ENCODE measurements around the gene TET2. TPM values are rescaled to one million over a fixed set of nuclear protein-coding genes. Genes with fewer than 3 reads are reported as not detected.

The TET2 gene
- total RNA-seq, 1 donor from 2014 or later, result 42.1 TPM

GRCh38 chr4:105304085-105304484 lies 157.4 kb downstream of the TET2 start:
- TF ChIP-seq, protein P1, sequence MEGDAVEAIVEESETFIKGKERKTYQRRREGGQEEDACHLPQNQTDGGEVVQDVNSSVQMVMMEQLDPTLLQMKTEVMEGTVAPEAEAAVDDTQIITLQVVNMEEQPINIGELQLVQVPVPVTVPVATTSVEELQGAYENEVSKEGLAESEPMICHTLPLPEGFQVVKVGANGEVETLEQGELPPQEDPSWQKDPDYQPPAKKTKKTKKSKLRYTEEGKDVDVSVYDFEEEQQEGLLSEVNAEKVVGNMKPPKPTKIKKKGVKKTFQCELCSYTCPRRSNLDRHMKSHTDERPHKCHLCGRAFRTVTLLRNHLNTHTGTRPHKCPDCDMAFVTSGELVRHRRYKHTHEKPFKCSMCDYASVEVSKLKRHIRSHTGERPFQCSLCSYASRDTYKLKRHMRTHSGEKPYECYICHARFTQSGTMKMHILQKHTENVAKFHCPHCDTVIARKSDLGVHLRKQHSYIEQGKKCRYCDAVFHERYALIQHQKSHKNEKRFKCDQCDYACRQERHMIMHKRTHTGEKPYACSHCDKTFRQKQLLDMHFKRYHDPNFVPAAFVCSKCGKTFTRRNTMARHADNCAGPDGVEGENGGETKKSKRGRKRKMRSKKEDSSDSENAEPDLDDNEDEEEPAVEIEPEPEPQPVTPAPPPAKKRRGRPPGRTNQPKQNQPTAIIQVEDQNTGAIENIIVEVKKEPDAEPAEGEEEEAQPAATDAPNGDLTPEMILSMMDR (IDR thresholded peaks at IDR 0.05; ENCODE audit: unreplicated experiment), result no peak
- H3K4me1 Mint-ChIP-seq, result no peaks in the 10 kb centered on the region
- no peaks in the 10 kb centered on the region for H3K27me3 Mint-ChIP-seq (ENCODE audit: low read depth)
- H3K4me3 Mint-ChIP-seq, result no peak overlapping the region
- H3K9me3 Mint-ChIP-seq, result peaks cover 50% of the 10 kb centered on the region
- no peak overlapping the region for H3K27ac Mint-ChIP-seq
- DNase-seq (ENCODE audit: low spot score in 2 of 2, unreplicated experiment in 2 of 2), result no peak
- H3K36me3 Mint-ChIP-seq, result no peaks in the 10 kb centered on the region

DNA sequence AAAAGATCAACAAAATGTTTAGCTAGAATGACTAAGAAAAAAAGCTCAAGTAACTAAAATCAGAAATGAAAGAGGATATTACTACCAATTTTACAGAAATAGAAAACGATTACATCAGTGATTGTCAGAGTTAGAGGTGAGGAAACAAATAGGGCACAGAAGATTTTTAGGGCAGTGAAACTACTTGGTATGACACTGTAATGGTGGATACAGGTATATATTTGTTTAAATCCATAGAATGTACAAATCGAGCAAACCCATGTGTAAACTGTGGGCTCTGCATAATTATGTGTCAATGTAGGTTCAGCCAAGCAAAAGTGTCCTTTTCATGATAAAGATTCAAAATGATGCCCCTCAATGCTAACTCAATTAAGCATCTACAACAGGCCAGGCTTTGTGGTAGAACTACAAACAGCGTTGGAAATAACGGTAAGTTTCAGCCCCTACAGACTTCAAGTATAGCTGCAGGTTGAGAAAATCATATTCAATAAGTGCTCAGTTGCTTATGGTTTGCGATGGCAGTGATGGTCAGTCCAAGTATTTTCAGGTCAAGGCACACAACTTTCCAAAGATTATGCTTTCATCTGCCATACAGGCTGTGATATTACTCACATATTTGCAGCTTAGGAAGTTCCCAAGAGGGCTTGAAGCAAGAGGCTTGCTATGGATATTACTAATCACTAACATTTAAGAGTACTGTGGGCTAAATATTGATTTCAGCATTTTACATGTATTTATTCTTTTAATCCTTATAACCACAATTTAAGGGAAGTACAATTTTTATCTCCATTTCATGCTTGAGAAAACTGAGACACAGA lies 158.6 kb downstream of the TET2 start:
- no peaks in the 10 kb centered on the region for H3K27me3 Mint-ChIP-seq (ENCODE audit: low read depth)
- no peak for DNase-seq (ENCODE audit: low spot score in 2 of 2, unreplicated experiment in 2 of 2)
- peaks cover 43% of the 10 kb centered on the region for H3K9me3 Mint-ChIP-seq

GRCh38 chr4:105306158-105306781 lies 159.6 kb downstream of the TET2 start:
- no peak overlapping the region for H3K27ac Mint-ChIP-seq
- H3K4me1 Mint-ChIP-seq, result no peaks in the 10 kb centered on the region
- H3K9me3 Mint-ChIP-seq, result peaks cover 44% of the 10 kb centered on the region
- no peak overlapping the region for H3K4me3 Mint-ChIP-seq
- H3K27me3 Mint-ChIP-seq (ENCODE audit: low read depth), result no peaks in the 10 kb centered on the region
- H3K36me3 Mint-ChIP-seq, result no peaks in the 10 kb centered on the region
- DNase-seq (ENCODE audit: low spot score in 2 of 2, unreplicated experiment in 2 of 2), result no peak
- TF ChIP-seq, protein P1 (IDR thresholded peaks at IDR 0.05; ENCODE audit: unreplicated experiment), result no peak

More for the DNA sequence above, 158.6 kb downstream of the TET2 start:
- no peak overlapping the region for H3K4me3 Mint-ChIP-seq
- H3K36me3 Mint-ChIP-seq, result no peaks in the 10 kb centered on the region
- TF ChIP-seq, protein P1 (IDR thresholded peaks at IDR 0.05; ENCODE audit: unreplicated experiment), result no peak
- H3K4me1 Mint-ChIP-seq, result no peaks in the 10 kb centered on the region
- H3K27ac Mint-ChIP-seq, result no peak overlapping the region

DNA sequence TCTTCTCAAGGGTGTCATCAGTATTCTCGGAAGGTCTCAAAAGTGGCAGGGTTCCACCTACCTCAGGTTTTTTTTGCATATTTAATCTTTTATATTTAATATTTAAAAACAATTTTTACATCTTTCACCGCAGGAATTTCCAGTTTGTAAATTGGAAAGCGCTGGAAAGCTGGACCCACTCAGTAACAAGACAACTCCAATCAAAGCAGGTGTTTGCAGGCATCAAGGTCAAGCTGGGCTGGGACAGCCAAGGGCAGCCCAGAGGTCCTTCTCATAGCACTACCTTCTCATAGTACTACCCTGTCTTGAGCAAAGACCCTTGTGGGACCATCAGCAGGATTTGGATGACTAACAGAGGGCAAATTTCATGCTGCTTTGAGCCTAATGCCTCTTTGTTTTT lies 160.1 kb downstream of the TET2 start:
- TF ChIP-seq, protein P1 (IDR thresholded peaks at IDR 0.05; ENCODE audit: unreplicated experiment), result no peak
- peaks cover 46% of the 10 kb centered on the region for H3K9me3 Mint-ChIP-seq
- H3K4me1 Mint-ChIP-seq, result no peaks in the 10 kb centered on the region
- no peak for DNase-seq (ENCODE audit: low spot score in 2 of 2, unreplicated experiment in 2 of 2)
- H3K4me3 Mint-ChIP-seq, result no peak overlapping the region
- H3K27ac Mint-ChIP-seq, result no peak overlapping the region
- H3K27me3 Mint-ChIP-seq (ENCODE audit: low read depth), result no peaks in the 10 kb centered on the region
- no peaks in the 10 kb centered on the region for H3K36me3 Mint-ChIP-seq

DNA sequence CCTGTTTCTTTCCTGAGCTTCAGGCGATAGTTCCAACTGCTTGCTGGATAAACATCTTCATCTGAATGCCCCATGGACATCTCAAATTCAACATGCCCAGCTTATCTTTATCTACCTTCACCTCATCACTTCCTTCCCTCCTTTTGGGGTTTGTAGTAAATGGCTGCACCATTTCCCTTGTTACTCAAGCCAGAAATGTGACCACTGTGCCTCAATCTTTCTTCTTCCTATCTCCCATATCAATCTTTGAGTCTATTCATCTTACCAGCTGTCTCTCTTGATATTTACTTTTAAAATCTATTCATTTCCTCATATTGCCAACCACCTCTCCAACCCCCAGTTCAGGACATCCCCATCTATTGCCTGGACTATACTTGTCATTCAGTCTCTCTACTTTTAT lies 171.8 kb downstream of the TET2 start:
- H3K27ac Mint-ChIP-seq, result no peak overlapping the region
- H3K4me1 Mint-ChIP-seq, result no peaks in the 10 kb centered on the region
- no peaks in the 10 kb centered on the region for H3K27me3 Mint-ChIP-seq (ENCODE audit: low read depth)
- DNase-seq (ENCODE audit: low spot score in 2 of 2, unreplicated experiment in 2 of 2), result no peak
- peaks cover 45% of the 10 kb centered on the region for H3K9me3 Mint-ChIP-seq
- no peak overlapping the region for H3K4me3 Mint-ChIP-seq
- TF ChIP-seq, protein P1 (IDR thresholded peaks at IDR 0.05; ENCODE audit: unreplicated experiment), result no peak
- no peaks in the 10 kb centered on the region for H3K36me3 Mint-ChIP-seq

Data from mesothelial cell of epicardium (in vitro differentiated cells).